Left renal pelvis (tissue), 4 donors: ENCODE data around the gene TMOD3. TPM values are rescaled to one million over a fixed set of nuclear protein-coding genes. Genes with fewer than 3 reads are reported as not detected.
"Not testable (repeated sequence)": the region's sequence is repeated elsewhere in the genome, so short reads cannot be mapped to it uniquely, and the experiment has no call there.

Experiments used
- DNase-seq, 4 donors: peaks; one replicate each; pipeline ENCODE4 v3.0.0-alpha.2; 2013; ENCODE audit warnings: low read depth in 4 of 4, low spot score in 3 of 4
- polyA plus RNA-seq, 4 donors: library from polyadenylated mRNA; unstranded; fragments of 120-200 nt; gene quantifications; one replicate each; pipeline ENCODE4 v1.2.1, GENCODE V29; 2013; ENCODE audit not compliant: insufficient read length in 4 of 4

TMOD3 gene
- 10 to 100 TPM; 38.2 to 60.0 (median 50.6) TPM for polyA plus RNA-seq

DNA sequence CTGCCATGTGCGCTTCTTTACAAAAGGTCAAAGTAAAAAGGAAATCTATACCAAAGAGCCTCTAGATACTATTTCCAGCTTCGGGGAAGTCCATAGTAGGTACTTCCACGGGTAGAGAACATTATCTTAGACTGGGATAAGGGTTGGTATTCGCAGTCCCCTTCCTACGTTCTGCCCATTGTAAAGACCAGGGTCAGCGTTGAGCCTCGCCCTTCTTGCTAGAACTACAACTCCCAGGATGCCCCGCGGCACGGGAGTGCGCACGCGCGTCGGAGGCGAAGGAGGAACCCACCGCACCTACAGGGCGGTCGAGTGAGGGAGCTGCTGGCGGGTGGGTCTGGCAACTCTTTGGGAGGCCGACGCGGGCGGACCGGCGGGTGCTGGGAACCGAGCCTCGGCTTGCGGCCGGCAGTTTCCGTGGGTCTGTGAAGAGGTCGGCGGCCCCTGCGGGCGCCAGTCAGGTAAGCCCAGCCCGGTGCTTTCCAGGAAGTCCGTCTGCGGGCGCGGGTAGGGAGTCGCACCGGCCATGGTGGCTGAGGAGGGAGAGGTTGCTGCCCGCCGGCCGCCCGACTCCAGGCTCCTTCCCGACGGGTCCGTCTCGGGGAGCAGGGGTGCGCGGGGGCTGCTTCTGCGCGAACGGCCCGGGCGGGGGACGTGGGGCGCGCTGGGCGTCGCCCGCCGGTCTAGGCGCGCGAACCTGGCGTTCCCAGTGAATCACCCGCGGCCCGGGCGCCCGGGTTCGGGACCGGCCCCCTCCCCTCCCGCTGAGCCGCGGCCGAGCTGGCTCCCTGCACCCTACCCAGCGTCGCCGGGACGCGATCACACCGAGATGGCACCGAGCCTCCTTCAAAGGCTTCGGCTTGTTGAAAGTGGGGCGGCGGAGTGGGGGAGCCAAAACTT is at the start of gene TMOD3:
Gene TMOD3, plus strand, starts transcription at position 278 of the 900 bp plus-strand sequence. CDS start 33,232 bp downstream, outside the sequence.
- DNase-seq, result peak; percentile 82 to 86 (median 82)

DNA sequence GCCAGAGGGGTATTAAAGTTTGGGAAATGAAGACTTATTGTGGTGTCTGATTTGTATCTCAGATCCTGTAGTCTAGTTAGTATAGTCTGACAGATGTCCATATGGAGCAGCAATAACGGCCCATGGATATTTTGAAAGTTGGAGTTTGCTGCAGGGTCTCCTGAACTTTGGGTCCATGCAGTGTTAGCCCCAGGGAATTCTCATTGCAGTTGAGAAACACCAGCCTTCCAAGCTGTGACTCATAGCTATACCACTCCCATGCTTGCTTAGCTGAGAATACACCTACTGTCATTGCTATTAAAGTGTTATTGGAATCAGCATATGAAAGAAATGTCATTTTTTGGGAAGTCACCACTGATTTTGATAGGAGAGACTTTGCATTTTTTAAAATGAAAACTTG is 48.8 kb upstream of the TMOD3 start:
- DNase-seq, result no peak

DNA sequence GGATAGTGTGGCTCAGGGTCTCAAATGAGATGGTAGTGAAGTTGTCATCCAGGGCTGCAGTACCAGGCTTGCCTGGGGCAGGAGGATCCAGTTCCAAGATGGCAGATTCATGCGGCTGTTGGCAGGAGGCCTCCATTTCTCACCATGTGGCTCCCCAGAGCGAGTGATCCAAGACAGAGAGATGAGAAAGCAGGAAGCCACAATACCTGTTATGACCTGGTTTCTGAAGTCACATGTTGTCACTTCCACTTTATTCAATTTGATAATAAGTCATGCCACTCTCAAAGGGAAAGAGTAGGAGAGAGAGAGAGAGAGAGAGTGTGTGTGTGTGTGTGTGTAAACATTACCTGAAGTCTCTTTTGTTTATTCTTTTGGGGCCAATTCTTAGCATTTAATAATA is 47.9 kb upstream of the TMOD3 start:
- no peak for DNase-seq

DNA sequence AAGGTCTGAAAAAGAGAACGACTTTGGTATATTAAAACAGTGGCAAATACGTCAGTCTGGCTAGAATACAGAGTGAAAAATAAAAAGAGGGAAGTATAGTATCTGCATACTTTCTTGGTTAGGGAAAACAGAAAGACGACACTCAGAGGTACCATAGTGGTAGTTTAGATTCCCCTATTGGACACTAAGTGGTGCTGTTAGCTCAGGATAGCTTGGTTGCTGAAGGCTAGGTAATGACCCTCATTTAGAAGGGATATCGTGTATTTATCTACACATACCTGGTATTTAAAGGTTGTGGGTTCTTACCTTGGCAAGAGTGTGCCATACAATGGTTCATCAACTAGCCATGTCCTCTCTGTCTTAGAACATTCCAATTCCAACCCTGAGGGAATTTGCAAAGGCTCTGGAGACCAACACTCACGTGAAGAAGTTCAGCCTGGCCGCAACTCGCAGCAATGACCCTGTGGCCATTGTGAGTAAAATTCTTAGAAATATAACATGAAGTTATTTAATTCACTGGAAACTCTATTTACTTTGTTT is 47.0 kb upstream of the TMOD3 start:
- DNase-seq, result no peak

DNA sequence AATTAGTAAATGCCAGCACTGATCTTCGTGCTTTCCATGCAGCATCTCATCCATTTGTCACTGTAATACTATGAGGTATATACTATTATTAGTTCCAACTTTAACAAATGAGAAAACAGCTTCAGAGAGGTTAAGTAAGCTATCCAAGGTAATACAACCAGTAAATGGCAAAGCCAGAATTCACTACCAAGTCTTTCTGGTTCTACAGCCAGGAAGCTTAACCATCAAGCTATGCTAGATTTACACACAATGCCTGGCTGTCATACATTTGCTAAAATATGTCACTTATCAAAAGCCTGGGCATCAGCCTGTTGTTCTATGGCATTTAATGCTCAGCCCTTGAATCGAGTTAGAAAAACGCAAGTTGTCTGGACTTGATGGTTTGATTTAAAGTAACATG is 45.5 kb upstream of the TMOD3 start:
- DNase-seq, result no peak

DNA sequence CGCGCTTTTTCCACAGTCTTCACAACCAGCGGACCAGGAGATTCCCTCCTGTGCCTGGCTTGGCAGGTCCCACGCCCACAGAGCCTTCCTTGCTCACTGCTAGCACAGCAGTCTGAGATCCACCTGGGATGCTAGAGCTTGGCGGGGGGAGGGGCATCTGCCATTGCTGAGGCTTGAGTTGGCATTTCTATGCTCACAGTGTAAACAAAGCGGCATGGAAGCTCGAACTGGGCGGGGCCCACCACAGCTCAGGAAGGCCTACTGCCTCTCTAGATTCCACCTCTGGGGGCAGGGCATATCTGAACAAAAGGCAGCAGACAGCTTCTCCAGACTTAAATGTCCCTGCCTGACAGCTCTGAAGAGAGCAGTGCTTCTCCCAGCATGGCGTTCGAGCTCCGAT is 42.3 kb upstream of the TMOD3 start:
- DNase-seq, result not testable (repeated sequence)

DNA sequence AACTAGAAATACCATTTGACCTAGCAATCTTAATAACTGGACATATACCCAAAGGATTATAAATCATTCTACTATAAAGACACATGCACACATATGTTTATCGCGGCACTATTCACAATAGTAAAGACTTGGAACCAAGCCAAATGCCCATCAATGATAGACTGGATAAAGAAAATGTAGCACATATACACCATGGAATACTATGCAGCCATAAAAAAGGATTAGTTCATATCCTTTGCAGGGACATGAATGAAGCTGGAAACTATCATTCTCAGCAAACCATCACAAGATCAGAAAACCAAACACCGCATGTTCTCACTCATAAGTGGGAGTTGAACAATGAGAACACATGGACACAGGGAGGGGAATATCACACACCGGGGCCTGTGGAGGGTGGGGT is 37.0 kb upstream of the TMOD3 start:
- not testable (repeated sequence) for DNase-seq

DNA sequence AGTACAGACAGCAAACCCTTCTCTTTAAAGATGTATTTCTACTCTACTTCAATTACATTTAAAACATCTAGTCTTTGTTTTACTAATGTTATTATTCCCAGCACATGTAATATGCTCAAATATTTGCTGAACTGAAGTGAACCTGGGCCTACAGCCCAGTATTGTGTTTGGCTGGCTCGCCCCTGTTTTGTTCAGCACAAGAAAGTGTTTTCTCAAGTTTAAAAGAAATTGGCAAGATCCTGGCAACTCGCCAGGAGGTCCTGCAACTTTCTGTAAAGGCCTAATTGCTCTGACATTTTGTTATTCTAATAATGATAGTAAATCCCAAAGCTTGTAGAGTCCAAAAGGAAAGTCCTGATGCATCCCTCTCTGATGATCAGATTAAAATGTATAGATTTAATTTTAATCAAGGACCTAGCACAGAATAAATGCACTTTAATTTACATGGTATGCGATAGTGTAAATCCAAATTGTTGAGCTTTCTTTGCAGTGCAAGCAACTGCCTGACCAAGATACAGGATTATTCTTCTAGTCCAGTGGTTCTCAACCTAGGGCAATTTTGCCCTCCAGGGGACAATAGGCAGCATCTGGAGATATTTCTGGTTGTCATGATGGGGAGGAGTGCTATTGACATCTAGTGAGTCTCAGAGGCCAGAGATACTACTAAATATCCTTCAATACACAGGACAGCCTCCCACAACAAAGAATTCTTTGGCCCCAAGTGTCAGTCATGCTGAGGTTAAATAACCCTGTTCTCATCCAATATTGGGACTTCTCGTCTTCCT is 35.7 kb upstream of the TMOD3 start:
- DNase-seq, result no peak

DNA sequence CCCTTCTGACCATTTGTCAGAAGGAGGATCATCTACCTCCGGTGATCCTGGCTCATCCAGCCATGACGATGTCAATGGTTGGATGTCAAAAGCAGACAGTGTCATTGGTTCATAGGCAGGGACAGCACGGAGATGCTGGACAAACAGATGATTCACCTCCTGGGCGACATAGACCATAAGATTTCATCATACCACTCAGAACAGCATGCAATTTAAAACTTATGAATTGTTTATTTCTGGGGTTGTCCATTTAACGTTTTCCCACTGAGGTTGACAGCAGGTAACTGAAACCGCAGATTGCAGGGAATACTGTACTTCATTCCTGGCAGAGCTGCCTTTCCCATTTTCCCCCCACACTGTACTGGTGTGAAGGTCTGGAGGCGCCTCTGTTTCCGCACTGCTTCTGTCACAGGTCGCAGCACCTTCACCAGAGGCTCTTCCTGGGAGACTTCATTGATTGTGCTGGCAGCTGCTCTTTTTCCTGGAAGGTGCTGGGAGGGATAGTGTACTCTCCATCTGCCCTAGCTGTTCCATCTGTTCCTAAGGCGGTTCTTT is 32.5 kb upstream of the TMOD3 start:
- DNase-seq, result no peak

DNA sequence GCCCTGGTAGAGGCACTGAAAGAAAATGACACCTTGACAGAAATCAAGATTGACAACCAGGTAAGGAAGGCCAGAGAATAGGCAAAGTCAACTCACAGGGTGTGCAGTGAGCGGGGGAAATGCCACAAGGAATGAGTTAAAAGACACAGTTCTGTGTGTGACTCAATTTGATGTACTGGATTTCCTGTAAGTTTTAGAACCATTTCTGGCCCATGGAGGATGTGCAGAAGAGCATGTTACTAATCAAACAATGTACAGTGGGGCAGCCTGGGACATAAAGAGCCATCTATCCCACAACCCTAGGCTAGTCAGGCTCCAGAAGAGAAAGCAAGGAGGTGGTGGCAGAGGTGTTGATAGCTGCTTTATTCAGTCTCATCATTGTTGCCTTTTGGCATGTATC is 31.2 kb upstream of the TMOD3 start:
- no peak for DNase-seq

DNA sequence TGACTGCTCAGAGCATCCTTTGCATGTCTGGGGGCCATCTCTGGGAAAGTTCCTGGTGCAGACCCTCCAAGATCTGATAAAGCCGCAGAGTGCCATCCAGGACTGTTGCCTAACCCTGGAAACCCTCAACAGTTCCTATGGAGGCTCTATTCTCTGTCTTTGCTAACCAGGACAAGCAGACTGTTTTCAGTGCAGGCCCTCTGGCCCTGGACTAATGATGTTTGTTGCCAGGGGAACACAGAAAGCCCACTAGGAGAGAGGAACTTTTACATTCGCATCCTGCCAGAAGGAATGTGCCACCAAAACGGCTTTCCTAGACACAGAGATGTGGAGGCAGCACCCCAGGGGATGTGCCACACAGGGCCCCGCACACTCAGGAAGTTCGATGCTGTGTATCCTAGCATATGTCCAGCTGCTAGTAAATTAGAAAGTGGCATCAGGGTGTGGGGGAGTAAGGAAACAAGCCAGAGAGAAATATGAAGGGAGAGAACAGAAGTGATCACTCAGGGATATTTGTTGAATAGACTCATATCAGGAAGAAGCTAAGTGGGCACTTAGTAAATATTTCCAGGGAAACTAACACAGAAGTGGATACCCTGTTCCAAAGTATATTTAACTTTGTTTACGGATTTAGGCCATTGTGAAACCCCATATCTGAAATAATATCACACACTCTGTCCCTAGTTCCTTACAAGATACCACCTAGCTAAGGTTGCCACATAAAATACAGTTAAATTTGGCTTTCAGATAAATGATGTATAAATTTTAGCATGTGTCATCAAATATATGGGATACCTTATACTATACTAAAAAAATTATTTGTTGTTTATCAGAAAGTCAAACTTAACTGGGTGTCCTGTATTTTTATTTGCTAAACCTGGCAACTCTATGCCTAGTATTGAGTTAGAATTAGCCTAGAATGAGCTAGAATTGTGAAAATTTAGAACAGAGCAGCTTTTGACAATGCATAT is 29.9 kb upstream of the TMOD3 start:
- no peak for DNase-seq

DNA sequence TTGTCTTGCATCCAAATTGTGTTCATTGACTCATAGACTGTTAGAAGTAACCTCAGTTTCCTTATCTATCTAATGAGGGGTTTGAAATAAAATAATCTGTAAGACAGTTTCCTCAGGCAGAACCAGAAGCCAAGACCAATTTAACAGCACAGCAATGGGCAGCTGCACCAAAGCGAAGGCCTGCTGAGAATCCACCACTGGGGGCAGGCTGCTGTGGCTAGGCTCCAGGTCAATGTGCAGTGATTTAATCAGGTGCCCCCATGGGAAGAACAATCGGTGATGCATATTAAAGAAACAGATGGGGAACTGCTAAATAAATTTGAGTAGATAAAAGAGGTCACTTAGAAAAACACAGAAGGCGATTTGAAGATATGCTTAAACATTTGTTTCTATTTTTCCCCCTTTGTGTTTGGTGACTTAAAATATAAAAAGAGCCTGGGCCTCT is 28.0 kb upstream of the TMOD3 start:
- DNase-seq, result no peak

DNA sequence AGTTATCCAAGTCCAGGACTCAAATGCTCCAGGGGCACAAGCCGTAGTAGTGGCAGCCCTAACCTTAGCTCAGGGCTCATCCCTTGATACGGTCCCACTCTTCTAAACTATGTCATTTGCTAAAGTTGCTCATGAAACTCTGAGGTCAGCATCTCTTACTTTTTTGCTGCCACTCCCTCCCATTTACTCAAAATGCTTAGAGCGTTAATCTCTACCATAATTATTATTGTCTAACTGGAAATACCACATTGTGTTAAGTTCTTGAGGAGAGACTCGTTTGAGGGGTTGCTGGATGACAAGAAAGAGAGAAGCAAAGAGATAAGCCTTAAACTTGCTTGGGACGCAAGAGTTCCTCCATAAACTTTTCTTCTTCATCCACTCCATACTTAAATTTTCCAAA is 26.9 kb upstream of the TMOD3 start:
- DNase-seq, result no peak

DNA sequence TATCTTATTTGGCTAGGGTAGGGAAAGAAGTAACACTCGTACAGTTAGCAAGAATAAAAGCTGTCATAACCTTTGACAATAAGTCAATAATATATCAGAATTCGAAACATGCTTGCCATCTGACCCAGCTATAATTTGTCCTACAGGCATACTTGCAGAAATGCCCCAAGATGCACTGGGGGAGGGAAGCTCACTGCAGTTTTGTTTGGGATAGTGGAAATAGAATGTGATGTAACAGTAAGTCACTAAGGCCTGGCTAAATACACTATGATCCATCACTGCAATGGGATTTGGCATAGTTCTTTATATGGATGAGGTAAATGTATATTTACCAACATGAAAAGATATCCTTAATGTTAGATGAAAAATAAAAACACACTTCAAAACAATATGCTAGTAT is 25.5 kb upstream of the TMOD3 start:
- no peak for DNase-seq

DNA sequence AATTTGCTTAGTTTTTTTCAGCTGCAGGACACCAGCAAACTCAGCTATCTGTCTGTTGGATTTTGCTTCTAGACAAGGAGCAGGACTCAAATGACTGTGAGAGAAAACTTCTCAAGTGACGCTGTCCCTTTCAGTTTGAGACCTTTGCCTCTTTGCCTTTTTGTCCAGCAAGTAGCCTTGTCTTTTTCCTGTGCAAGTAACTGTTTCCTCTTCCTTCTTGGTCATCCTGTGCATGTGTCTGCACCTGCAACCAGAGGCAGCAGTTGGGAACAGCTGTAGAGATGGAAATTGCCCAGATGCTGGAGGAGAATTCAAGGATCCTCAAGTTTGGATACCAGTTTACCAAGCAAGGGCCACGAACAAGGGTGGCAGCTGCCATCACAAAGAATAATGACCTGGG is 23.3 kb upstream of the TMOD3 start:
- DNase-seq, result no peak

DNA sequence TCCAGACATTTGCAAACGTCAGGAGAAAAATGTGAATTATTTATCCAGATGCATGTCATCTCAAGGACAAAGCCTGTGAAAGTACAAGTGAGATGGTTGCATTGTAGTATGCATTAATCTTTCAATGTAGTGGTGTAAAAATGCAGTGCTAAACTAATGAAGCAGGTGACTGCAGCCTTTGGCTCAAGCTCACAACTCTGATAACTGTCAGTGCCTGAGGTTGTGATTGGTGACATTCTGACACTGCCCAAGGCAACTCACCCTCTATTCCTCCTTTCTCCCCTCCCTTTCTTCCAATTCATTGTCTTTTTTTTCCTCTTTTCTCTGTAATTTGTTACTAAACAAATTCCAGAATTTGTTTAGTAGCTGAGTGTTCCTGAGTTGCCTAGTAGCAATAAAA is 20.0 kb upstream of the TMOD3 start:
- no peak for DNase-seq

DNA sequence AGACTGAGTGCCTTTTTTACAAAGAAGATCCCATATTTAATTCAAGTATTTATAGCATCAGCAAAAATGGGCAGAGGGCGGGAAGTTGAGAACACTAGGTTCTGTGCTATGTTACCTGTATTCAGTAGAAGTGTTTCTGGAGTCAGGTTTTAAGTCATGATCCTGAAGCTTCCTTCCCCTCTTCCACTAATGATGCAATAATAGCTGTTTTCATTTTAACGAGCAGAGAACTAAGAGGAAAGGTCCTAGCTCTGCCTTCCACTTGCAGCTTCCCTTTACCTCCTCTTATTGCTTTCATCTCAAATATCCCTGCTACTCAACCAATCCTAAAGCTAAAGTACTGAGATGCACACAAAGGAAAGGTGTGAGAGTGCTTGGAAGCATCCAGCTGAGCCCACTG is 16.9 kb upstream of the TMOD3 start:
- no peak for DNase-seq

DNA sequence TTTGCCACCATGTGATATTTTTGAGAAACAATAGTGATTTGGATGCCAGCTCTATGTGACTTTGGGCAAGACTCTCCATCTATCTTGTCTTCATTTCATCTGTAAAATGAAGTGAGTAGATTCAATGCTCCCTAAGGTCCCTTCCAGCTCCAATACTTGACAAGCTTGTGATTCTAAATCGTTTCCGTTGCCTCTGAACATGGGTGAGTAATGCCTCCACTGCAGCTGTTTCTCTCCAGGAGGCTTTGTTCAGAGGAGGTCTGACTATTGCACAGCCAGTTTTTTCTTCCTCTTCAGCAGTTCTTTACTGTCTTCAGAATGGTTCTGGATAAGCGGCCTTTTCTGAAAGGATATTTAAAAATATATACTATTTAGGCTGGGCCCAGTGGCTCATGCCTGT is 14.8 kb upstream of the TMOD3 start:
- DNase-seq, result no peak

DNA sequence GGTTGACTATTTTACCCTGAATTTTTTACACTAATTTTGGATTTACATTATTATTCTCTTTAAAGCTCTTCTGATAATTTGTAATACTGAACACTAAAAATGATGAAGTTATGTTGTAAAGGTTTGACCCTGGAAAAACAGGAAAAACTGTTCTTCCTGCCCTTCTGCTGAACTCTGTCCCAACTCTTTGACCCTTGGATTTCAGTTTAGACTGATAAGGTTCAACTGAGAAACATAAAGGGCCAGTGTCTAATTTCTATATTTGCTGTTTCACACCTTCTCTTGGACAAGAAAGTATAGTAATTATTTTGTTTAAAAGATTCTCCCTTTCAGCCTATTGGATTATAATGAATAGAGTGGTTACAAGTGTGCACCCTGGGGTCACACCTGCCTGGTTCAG is 12.8 kb upstream of the TMOD3 start:
- no peak for DNase-seq

DNA sequence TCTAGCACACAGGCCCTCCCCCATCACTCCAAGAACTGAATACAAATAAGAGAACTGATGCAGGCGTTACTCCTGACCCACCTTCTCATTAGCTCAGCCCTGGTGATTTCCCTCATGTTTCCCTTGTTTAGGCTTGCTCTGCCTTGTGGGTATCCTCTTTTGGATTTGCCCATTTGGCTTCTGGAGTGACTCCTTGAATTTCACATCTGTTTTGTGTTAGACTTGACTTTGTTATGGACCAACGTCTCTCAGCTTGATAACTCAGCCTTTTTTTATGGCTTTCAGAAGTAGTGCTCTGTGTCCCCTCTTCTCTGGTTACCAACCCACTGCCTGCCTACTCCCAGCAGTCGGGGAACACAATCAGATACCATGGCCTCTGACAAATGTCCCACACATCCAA is 11.3 kb upstream of the TMOD3 start:
- no peak for DNase-seq
